ENCODE measurements around the gene MLIP. TPM values are rescaled to one million over a fixed set of nuclear protein-coding genes. Genes with fewer than 3 reads are reported as not detected.

MLIP gene
- total RNA-seq, 1 donor from 2014 or later = not detected

DNA sequence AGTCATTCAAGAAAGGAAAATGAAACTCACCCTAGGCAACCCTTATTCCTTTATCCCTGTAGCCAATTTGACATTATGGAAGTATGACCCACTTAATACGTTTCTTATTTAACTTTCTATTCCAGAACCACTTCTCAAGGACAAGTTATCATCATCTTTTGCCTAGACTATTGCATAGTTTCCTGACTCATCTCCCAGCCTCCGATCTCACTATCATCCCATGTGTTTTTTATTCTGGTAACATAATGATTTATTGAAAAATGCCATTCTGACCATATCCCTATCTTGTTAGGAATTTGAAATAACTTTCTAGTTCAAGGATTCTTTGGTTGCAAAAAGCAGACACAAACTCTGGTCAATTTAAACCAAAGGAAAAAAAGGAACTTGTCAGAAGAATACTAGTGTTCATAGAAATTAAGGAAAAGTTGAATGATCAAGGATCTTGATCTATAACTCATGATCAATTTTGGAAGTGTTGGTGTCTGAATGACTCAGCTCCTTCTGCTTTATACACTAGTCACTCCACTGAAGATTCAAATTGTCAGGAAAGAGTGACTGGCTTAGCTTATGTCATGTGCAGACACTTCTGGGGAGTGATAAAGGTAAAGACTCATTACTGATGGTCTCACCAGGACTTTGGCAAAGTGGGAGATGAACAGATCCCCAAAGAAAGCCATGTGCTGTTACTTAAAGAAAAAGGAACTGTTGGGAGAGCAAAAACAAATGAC is 188.5 kb downstream of the MLIP start:
- no peak overlapping the region for H3K4me3 ChIP-seq
- H3K4me1 ChIP-seq = no peaks in the 10 kb centered on the region
- intact Hi-C loops (cut with DNase I) = no loop called here
- H3K36me3 ChIP-seq = no peaks in the 10 kb centered on the region
- no peak for DNase-seq (ENCODE audit: extremely low spot score in 2 of 2)
- H3K27ac ChIP-seq = no peak overlapping the region
- H3K9me3 ChIP-seq = no peaks in the 10 kb centered on the region
- H3K27me3 ChIP-seq = no peaks in the 10 kb centered on the region
- TF ChIP-seq, protein P1, sequence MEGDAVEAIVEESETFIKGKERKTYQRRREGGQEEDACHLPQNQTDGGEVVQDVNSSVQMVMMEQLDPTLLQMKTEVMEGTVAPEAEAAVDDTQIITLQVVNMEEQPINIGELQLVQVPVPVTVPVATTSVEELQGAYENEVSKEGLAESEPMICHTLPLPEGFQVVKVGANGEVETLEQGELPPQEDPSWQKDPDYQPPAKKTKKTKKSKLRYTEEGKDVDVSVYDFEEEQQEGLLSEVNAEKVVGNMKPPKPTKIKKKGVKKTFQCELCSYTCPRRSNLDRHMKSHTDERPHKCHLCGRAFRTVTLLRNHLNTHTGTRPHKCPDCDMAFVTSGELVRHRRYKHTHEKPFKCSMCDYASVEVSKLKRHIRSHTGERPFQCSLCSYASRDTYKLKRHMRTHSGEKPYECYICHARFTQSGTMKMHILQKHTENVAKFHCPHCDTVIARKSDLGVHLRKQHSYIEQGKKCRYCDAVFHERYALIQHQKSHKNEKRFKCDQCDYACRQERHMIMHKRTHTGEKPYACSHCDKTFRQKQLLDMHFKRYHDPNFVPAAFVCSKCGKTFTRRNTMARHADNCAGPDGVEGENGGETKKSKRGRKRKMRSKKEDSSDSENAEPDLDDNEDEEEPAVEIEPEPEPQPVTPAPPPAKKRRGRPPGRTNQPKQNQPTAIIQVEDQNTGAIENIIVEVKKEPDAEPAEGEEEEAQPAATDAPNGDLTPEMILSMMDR (IDR thresholded peaks at IDR 0.05) = no peak
- TF ChIP-seq POLR2AphosphoS5 (IDR thresholded peaks at IDR 0.05; ENCODE audit: insufficient read depth in 1 of 2, low read depth in 1 of 2) (no peak), POLR2A (IDR thresholded peaks at IDR 0.05) (no peak)

GRCh38 chr6:54301770-54302169 is 190.5 kb downstream of the MLIP start:
- TF ChIP-seq POLR2AphosphoS5 (IDR thresholded peaks at IDR 0.05; ENCODE audit: insufficient read depth in 1 of 2, low read depth in 1 of 2) (no peak), POLR2A (IDR thresholded peaks at IDR 0.05) (no peak)
- TF ChIP-seq, protein P1 (IDR thresholded peaks at IDR 0.05) = no peak
- Histone ChIP-seq H3K27me3 (no peaks in the 10 kb centered on the region), H3K27ac (no peak overlapping the region), H3K4me1 (no peaks in the 10 kb centered on the region), H3K9me3 (no peaks in the 10 kb centered on the region), H3K4me3 (no peak overlapping the region), H3K36me3 (no peaks in the 10 kb centered on the region)
- DNase-seq (ENCODE audit: extremely low spot score in 2 of 2) = no peak
- intact Hi-C loops (cut with DNase I) = no loop called here

DNA sequence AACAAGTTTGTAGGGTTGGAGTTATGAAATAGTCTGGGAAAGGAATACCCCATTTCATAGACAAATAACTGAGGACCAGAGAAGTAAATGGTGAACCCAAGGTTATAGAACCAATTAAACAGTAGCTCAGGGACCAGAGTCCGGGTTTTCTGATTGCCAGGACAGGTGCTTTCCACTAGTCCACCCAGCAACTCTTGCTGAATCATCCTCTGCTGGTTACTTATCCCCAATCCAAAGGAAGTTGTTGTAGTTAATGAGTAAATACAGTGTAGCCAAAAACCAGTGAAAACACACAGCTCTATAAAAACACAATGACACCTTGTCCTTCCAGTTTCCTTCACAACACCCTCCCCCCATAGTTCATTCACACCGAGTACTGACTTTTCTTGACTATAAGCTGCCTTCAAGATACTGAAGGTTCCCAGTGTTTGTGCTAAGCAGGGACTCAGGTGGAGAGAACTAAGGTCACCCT is 196.2 kb downstream of the MLIP start:
- DNase-seq (ENCODE audit: extremely low spot score in 2 of 2) = no peak
- no peaks in the 10 kb centered on the region for H3K27me3 ChIP-seq
- H3K36me3 ChIP-seq = no peaks in the 10 kb centered on the region
- H3K4me1 ChIP-seq = no peaks in the 10 kb centered on the region
- TF ChIP-seq POLR2AphosphoS5 (IDR thresholded peaks at IDR 0.05; ENCODE audit: insufficient read depth in 1 of 2, low read depth in 1 of 2) (no peak), POLR2A (IDR thresholded peaks at IDR 0.05) (no peak)
- TF ChIP-seq, protein P1 (IDR thresholded peaks at IDR 0.05) = no peak
- no peak overlapping the region for H3K27ac ChIP-seq
- intact Hi-C loops (cut with DNase I) = no loop called here
- no peaks in the 10 kb centered on the region for H3K9me3 ChIP-seq
- H3K4me3 ChIP-seq = no peak overlapping the region

DNA sequence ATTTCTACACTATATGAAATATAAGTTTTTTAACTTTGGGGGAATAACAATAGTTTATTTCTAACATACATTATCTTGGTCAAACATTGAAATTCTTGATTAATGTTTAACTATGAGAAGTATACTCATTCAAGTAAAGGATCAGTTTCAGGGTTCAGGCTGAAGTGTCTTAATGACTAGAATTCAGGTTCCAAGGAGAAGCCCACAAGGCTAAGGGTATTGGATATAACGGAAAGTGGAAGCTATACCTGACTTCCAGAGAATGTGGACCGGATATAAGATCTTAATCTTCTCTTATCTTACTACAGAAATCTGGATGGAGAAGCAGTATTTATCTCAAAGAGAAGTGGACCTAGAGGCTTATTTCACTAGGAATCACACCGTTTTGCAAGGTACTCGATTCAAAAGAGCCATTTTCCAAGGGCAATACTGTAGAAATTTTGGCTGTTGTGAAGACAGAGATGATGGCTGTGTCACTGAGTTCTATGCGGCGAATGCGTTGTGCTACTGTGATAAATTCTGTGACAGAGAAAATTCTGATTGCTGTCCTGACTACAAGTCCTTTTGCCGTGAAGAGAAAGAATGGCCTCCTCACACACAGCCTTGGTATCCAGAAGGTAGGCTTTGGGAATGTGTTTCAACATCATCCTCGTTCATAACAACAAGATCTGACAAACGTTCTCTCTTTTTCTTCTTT is 197.2 kb downstream of the MLIP start, which contains the start of gene TINAG:
TSS of gene TINAG (plus strand) at position 153 of the 697 bp plus-strand sequence. CDS start at position 263, 110 bp downstream.
- TF ChIP-seq POLR2A (IDR thresholded peaks at IDR 0.05) = no peak
- TF ChIP-seq POLR2AphosphoS5 (IDR thresholded peaks at IDR 0.05; ENCODE audit: insufficient read depth in 1 of 2, low read depth in 1 of 2) = no peak
- TF ChIP-seq, protein P1 (IDR thresholded peaks at IDR 0.05) = no peak
- no peaks in the 10 kb centered on the region for H3K9me3 ChIP-seq
- no peak for DNase-seq (ENCODE audit: extremely low spot score in 2 of 2)
- no peaks in the 10 kb centered on the region for H3K36me3 ChIP-seq
- no peak within 1 kb of the TSS for H3K27ac ChIP-seq
- intact Hi-C loops (cut with DNase I) = no loop called here
- no peaks in the 10 kb centered on the region for H3K27me3 ChIP-seq
- no peaks in the 10 kb centered on the region for H3K4me1 ChIP-seq
- H3K4me3 ChIP-seq = no peak within 1 kb of the TSS

DNA sequence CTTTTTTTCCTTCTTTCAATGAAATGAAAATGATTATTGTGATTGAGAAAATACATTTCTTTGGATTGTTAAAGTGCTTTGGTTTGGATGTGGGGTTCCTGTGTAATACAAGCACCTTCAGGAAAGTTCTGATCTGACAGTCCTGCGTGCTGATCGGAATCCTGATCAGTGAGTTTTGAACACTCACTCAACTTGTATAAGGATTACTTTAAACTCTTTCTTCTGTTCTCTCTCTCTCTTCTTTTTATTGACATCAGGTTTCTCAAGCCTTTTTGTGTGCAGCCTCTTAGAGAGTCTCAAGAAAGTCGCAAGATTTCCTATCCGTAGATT is 197.7 kb downstream of the MLIP start:
- TF ChIP-seq, protein P1 (IDR thresholded peaks at IDR 0.05) = no peak
- no peak for TF ChIP-seq POLR2A (IDR thresholded peaks at IDR 0.05)
- no peak for TF ChIP-seq POLR2AphosphoS5 (IDR thresholded peaks at IDR 0.05; ENCODE audit: insufficient read depth in 1 of 2, low read depth in 1 of 2)
- no peak for DNase-seq (ENCODE audit: extremely low spot score in 2 of 2)
- intact Hi-C loops (cut with DNase I) = no loop called here
- Histone ChIP-seq H3K36me3 (no peaks in the 10 kb centered on the region), H3K4me1 (no peaks in the 10 kb centered on the region), H3K4me3 (no peak overlapping the region), H3K9me3 (no peaks in the 10 kb centered on the region), H3K27me3 (no peaks in the 10 kb centered on the region), H3K27ac (no peak overlapping the region)

Measured in vagina (tissue), 2 donors.